GM19324 (cell line): ENCODE measurements around the gene PTPN6.

Source experiments
- ATAC-seq: cut with Tn5 transposase; IDR thresholded peaks from one replicate; pipeline ENCODE4 v1.9.1; 2021; ENCODE audit warnings: mild to moderate bottlenecking, moderate library complexity; ENCODE audit not compliant: unreplicated experiment, low FRiP score

The PTPN6 gene

GRCh38 chr12:6996040-6996441 lies 44.9 kb downstream of the PTPN6 start:
- ATAC-seq, result no peak

GRCh38 chr12:6998715-6999451 lies 47.7 kb downstream of the PTPN6 start:
- no peak for ATAC-seq

GRCh38 chr12:7001921-7002591 lies 50.9 kb downstream of the PTPN6 start:
- ATAC-seq, result no peak

- no peak for ATAC-seq
These were observed 53.2 kb downstream of the PTPN6 start for GRCh38 chr12:7004287-7004803.

- no peak for ATAC-seq
These were observed 53.7 kb downstream of the PTPN6 start for GRCh38 chr12:7004840-7005239.

- ATAC-seq, result no peak
These were observed 54.2 kb downstream of the PTPN6 start for GRCh38 chr12:7005311-7005710.

GRCh38 chr12:7006639-7007038 lies 55.5 kb downstream of the PTPN6 start:
- no peak for ATAC-seq

- ATAC-seq, result no peak
These were observed 57.7 kb downstream of the PTPN6 start for GRCh38 chr12:7008864-7009263.

GRCh38 chr12:7009512-7009911 lies 58.4 kb downstream of the PTPN6 start:
- ATAC-seq, result no peak
